Measurements from ENCODE around the gene TRMT11. TPM values are rescaled to one million over a fixed set of nuclear protein-coding genes. Genes with fewer than 3 reads are reported as not detected.

TRMT11 gene
- total and polyA plus RNA-seq, 4 donors = 9.9 to 46.1 (median 15.3) TPM

DNA sequence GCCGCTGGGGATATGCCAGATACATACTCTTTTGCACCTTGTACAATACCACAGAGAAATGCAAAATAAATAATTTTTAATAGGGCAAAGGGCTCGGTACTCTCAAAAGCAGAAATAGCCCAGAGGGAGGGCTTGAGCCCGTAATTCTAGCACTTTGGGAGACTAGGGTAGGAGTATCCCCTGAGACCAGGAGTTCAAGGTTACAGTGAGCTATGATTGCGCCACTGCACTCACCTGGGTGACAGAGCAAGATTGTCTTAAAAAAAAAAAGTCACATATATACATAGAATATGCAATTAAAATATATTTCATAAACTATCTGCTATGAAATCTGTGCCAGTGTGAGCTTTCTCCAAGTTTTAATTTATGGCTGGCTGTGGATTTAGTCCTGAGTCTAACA lies 818 bp upstream of the TRMT11 start:
- H3K27me3 ChIP-seq (ENCODE audit: control insufficient read depth in 3 of 3, insufficient read depth in 3 of 3, low read length in 2 of 3) = no peaks in the 10 kb centered on the region
- DNase-seq (no peak), ATAC-seq (ENCODE audit: insufficient read depth, low FRiP score) (no peak)
- H3K27ac ChIP-seq (ENCODE audit: low read depth in 1 of 2, low read length in 1 of 2) = no peak overlapping the region
- no peaks in the 10 kb centered on the region for H3K9me3 ChIP-seq (ENCODE audit: control insufficient read depth in 4 of 4, insufficient read depth in 3 of 4, low read length in 3 of 4)
- 66 to 69% methylated on average over 4 of the region's 4 CpGs for WGBS, 2 donors
- no peak overlapping the region for H3K4me3 ChIP-seq
- peaks cover 0 to 18% (median 6%) of the 10 kb centered on the region in 5 donors for H3K4me1 ChIP-seq (ENCODE audit: control insufficient read depth in 5 of 5, insufficient read depth in 5 of 5, low read length in 5 of 5)
- TF ChIP-seq CTCF (IDR thresholded peaks at IDR 0.05; ENCODE audit: control extremely low read depth, extremely low read depth) = no peak
- peak overlapping the region in 1 of 2 donors; percentile 91 for H3K9ac ChIP-seq (ENCODE audit: insufficient read depth in 1 of 2, low read length in 2 of 2)
- H3K36me3 ChIP-seq (ENCODE audit: control insufficient read depth in 4 of 4, insufficient read depth in 4 of 4, low read length in 4 of 4) = peaks cover 0 to 4% (median 0%) of the 10 kb centered on the region in 4 donors

GRCh38 chr6:125985979-125986300 lies 400 bp upstream of the TRMT11 start:
- Histone ChIP-seq H3K4me3 (peak overlapping the region; percentile 93), H3K9me3 (ENCODE audit: control insufficient read depth in 4 of 4, insufficient read depth in 3 of 4, low read length in 3 of 4) (no peaks in the 10 kb centered on the region), H3K27me3 (ENCODE audit: control insufficient read depth in 3 of 3, insufficient read depth in 3 of 3, low read length in 2 of 3) (no peaks in the 10 kb centered on the region), H3K9ac (ENCODE audit: insufficient read depth in 1 of 2, low read length in 2 of 2) (peak overlapping the region; percentile 74 to 91), H3K4me1 (ENCODE audit: control insufficient read depth in 5 of 5, insufficient read depth in 5 of 5, low read length in 5 of 5) (peaks cover 0 to 18% (median 6%) of the 10 kb centered on the region in 5 donors), H3K27ac (ENCODE audit: low read depth in 1 of 2, low read length in 1 of 2) (peak overlapping the region; percentile 78 to 83), H3K36me3 (ENCODE audit: control insufficient read depth in 4 of 4, insufficient read depth in 4 of 4, low read length in 4 of 4) (peaks cover 0 to 4% (median 0%) of the 10 kb centered on the region in 4 donors)
- TF ChIP-seq CTCF (IDR thresholded peaks at IDR 0.05; ENCODE audit: control extremely low read depth, extremely low read depth) = no peak
- WGBS, 2 donors = 3 to 9% methylated on average over 3 of the region's 3 CpGs
- no peak for DNase-seq
- ATAC-seq (ENCODE audit: insufficient read depth, low FRiP score) = peak; percentile 4

GRCh38 chr6:125987026-125987617 lies 782 bp downstream of the TRMT11 start:
- no peaks in the 10 kb centered on the region for H3K9me3 ChIP-seq (ENCODE audit: control insufficient read depth in 4 of 4, insufficient read depth in 3 of 4, low read length in 3 of 4)
- H3K9ac ChIP-seq (ENCODE audit: insufficient read depth in 1 of 2, low read length in 2 of 2) = peak overlapping the region; percentile 74 to 91
- no peak for ATAC-seq (ENCODE audit: insufficient read depth, low FRiP score)
- H3K4me1 ChIP-seq (ENCODE audit: control insufficient read depth in 5 of 5, insufficient read depth in 5 of 5, low read length in 5 of 5) = peaks cover 0 to 18% (median 6%) of the 10 kb centered on the region in 5 donors
- H3K4me3 ChIP-seq = peak overlapping the region; percentile 93
- H3K36me3 ChIP-seq (ENCODE audit: control insufficient read depth in 4 of 4, insufficient read depth in 4 of 4, low read length in 4 of 4) = peaks cover 0 to 4% (median 0%) of the 10 kb centered on the region in 4 donors
- H3K27ac ChIP-seq (ENCODE audit: low read depth in 1 of 2, low read length in 1 of 2) = peak overlapping the region in 1 of 2 donors; percentile 22
- WGBS, 2 donors = 26 to 27% methylated on average over 10 of the region's 10 CpGs
- H3K27me3 ChIP-seq (ENCODE audit: control insufficient read depth in 3 of 3, insufficient read depth in 3 of 3, low read length in 2 of 3) = no peaks in the 10 kb centered on the region
- no peak for TF ChIP-seq CTCF (IDR thresholded peaks at IDR 0.05; ENCODE audit: control extremely low read depth, extremely low read depth)
- DNase-seq = peak in 1 of 3 donors; percentile 34

DNA sequence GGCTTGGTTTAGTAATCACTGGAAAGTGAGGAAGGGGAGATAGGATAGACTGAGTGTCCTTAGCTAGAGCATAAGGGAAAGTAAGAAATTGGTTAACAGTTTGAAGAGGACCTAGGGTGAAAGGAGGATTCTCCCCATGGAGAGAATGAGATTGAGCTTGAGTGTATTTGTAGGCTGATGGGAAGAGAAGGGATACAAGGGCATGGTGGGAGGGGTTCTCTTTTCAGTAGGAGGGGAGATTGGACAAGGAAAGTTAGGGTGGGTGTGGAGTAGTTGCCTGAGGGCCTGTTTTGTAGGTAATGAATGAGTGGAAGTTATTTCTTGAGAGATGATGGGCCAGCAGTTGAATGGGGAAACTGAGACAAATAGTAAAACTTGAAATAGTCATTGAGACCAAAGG lies 1.9 kb downstream of the TRMT11 start:
- Histone ChIP-seq H3K4me3 (no peak overlapping the region), H3K27me3 (ENCODE audit: control insufficient read depth in 3 of 3, insufficient read depth in 3 of 3, low read length in 2 of 3) (no peaks in the 10 kb centered on the region), H3K9me3 (ENCODE audit: control insufficient read depth in 4 of 4, insufficient read depth in 3 of 4, low read length in 3 of 4) (no peaks in the 10 kb centered on the region), H3K27ac (ENCODE audit: low read depth in 1 of 2, low read length in 1 of 2) (no peak overlapping the region), H3K4me1 (ENCODE audit: control insufficient read depth in 5 of 5, insufficient read depth in 5 of 5, low read length in 5 of 5) (peaks cover 0 to 18% (median 6%) of the 10 kb centered on the region in 5 donors), H3K9ac (ENCODE audit: insufficient read depth in 1 of 2, low read length in 2 of 2) (no peak overlapping the region), H3K36me3 (ENCODE audit: control insufficient read depth in 4 of 4, insufficient read depth in 4 of 4, low read length in 4 of 4) (peaks cover 0 to 4% (median 0%) of the 10 kb centered on the region in 4 donors)
- TF ChIP-seq CTCF (IDR thresholded peaks at IDR 0.05; ENCODE audit: control extremely low read depth, extremely low read depth) = no peak
- DNase-seq (no peak), ATAC-seq (ENCODE audit: insufficient read depth, low FRiP score) (no peak)

Data from lung (tissue), 12 donors.